HepG2 (cell line): Measurements from ENCODE around the gene AP3B1. TPM values are rescaled to one million over a fixed set of nuclear protein-coding genes. Genes with fewer than 3 reads are reported as not detected.

Experiments used
- ATAC-seq: fragments of 200-7000 bp; cut with Tn5 transposase; 3 replicates; pipeline ENCODE4 v1.9.1; 2020; ENCODE audit warnings: mild to moderate bottlenecking, moderate library complexity
- BruUV-seq: library from RNA; stranded (reverse); fragments of 400-500 nt; replicated peaks from 2 replicates; lab custom pipeline; 2021; lab: Mats Ljungman, UMichigan
- CTCF ChIA-PET: fragments of 300-600 bp; formaldehyde crosslinking; extraction: SDS; loops from one replicate; lab custom pipeline; 2021; ENCODE audit warnings: low total read pairs, inconsistent platforms, low intra/inter-chr PET ratio; lab: Yijun Ruan, JAX
- POLR2A ChIA-PET: fragments of 350-600 bp; sonication (Branson Sonifier 250); formaldehyde crosslinking; loops from one replicate; lab custom pipeline; 2020; ENCODE audit warnings: antibody characterized with exemption, inconsistent platforms; lab: Yijun Ruan, JAX
- DNase-seq: peaks from one replicate; pipeline ENCODE4 v3.0.0-alpha.2; 2015; ENCODE audit warnings: low spot score
- FAIRE-seq: peaks from 3 replicates; lab custom pipeline; 2011; peaks lifted over from hg19 to GRCh38; lab: Jason Lieb, UNC
- H2AFZ ChIP-seq: one replicate; pipeline ENCODE4 v1.6.1; 2011; ENCODE audit warnings: low read length, inconsistent platforms
- H3K27ac ChIP-seq: fragments of 300-600 bp; 3 replicates; pipeline ENCODE4 v1.8.0; 2011; ENCODE audit warnings: mixed run types, mild to moderate bottlenecking, mixed read lengths, low read length, inconsistent platforms; ENCODE audit not compliant: insufficient read depth; ENCODE audit errors: extremely low read length
- H3K27me3 ChIP-seq, 2 experiments: fragments of 200-600 bp in 1 of 2; 2 replicates in 1 of 2; 3 replicates in 1 of 2; pipeline versions ENCODE4 v1.6.0 to v1.8.0; 2011; ENCODE audit warnings: low read length in 2 of 2, mild to moderate bottlenecking in 2 of 2, moderate library complexity in 2 of 2, inconsistent platforms in 1 of 2; ENCODE audit not compliant: insufficient read depth in 2 of 2, control insufficient read depth in 1 of 2
- H3K36me3 ChIP-seq, 2 experiments: fragments of 200-600 bp in 1 of 2; replicated peaks in 1 of 2; 2 replicates in 1 of 2; 3 replicates in 1 of 2; pipeline versions ENCODE4 v1.5.1 to v1.8.0; 2011; ENCODE audit warnings: low read length in 2 of 2, inconsistent platforms in 1 of 2; ENCODE audit not compliant: insufficient read depth in 2 of 2, control insufficient read depth in 1 of 2
- H3K4me1 ChIP-seq: 2 replicates; pipeline ENCODE4 v1.5.1; 2012; ENCODE audit warnings: low read length, inconsistent platforms; ENCODE audit not compliant: insufficient read depth
- H3K4me2 ChIP-seq: 2 replicates; pipeline ENCODE4 v1.6.0; 2011; ENCODE audit warnings: low read depth, low read length, inconsistent platforms
- H3K4me3 ChIP-seq, 3 experiments: fragments of 200-600 bp in 1 of 3; sonication (generic), shearing (Covaris generic) in 1 of 3; replicated peaks in 1 of 3; 2 replicates each; pipeline ENCODE4 v1.5.1; 2011 to 2016; ENCODE audit warnings: low read length in 3 of 3, inconsistent platforms in 2 of 3, low read depth in 2 of 3, mild to moderate bottlenecking in 2 of 3, control low read depth in 1 of 3, mixed read lengths in 1 of 3; ENCODE audit not compliant: insufficient read depth in 1 of 3
- H3K79me2 ChIP-seq: one replicate; pipeline ENCODE4 v1.6.1; 2011; ENCODE audit warnings: low read length, inconsistent platforms; ENCODE audit not compliant: insufficient read depth
- H3K9ac ChIP-seq: 2 replicates; pipeline ENCODE4 v1.6.0; 2011; ENCODE audit warnings: mild to moderate bottlenecking, low read depth, low read length, inconsistent platforms; ENCODE audit not compliant: insufficient read depth
- H3K9me3 ChIP-seq: 2 replicates; pipeline ENCODE4 v1.5.1; 2012; ENCODE audit warnings: mild to moderate bottlenecking, low read length
- H4K20me1 ChIP-seq: 2 replicates; pipeline ENCODE4 v1.6.0; 2011; ENCODE audit warnings: inconsistent platforms, mild to moderate bottlenecking, low read length, moderate library complexity; ENCODE audit not compliant: insufficient read depth
- MED8 ChIP-seq: sonication (generic); formaldehyde crosslinking; IDR thresholded peaks from 2 replicates; pipeline ENCODE4 v1.8.1; 2023; ENCODE audit warnings: mild to moderate bottlenecking, missing genetic modification reagents; ENCODE audit not compliant: insufficient replicate concordance
- PAWR ChIP-seq: sonication (generic); formaldehyde crosslinking; IDR thresholded peaks from 2 replicates; pipeline ENCODE4 v1.4.0; 2020; ENCODE audit warnings: missing genetic modification reagents, mild to moderate bottlenecking, borderline replicate concordance
- RFX1 ChIP-seq: fragments of 450-650 bp; IDR thresholded peaks from 2 replicates; pipeline ENCODE4 v1.6.1; 2017
- TAF15 ChIP-seq: fragments of 200-400 bp; formaldehyde crosslinking; IDR thresholded peaks from one replicate; pipeline ENCODE4 v1.6.1; 2018; ENCODE audit warnings: mild to moderate bottlenecking, low read depth, low read length; ENCODE audit not compliant: poor library complexity, severe bottlenecking
- ZNF354B ChIP-seq: sonication (generic); formaldehyde crosslinking; IDR thresholded peaks from 2 replicates; pipeline ENCODE4 v1.8.0; 2022; ENCODE audit warnings: mild to moderate bottlenecking, missing genetic modification reagents
- ZNF577 ChIP-seq: sonication (generic); formaldehyde crosslinking; IDR thresholded peaks from 2 replicates; pipeline ENCODE4 v1.4.0; 2020; ENCODE audit warnings: mild to moderate bottlenecking, low read depth, missing genetic modification reagents, borderline replicate concordance
- ZNF878 ChIP-seq: sonication (generic); formaldehyde crosslinking; IDR thresholded peaks from 2 replicates; pipeline ENCODE4 v1.8.1; 2023; ENCODE audit warnings: mild to moderate bottlenecking, missing genetic modification reagents, moderate library complexity
- WGBS: methylation state at CpG from one replicate; pipeline ENCODE4 v1.1.6; 2017; ENCODE audit warnings: low lambda C conversion rate; 5-methylcytosine and 5-hydroxymethylcytosine counted together
- in situ Hi-C: cut with HindIII; loops from 2 replicates; pipeline ENCODE4 v1.10.0; 2017; ENCODE audit warnings: low pct_unique_long_range_greater_than_20kb; ENCODE audit not compliant: extremely low pct_ligation_motif_present
- intact Hi-C: fragments of 100-400 bp; cut with micrococcal nuclease; formaldehyde crosslinking; loops from one replicate; pipeline ENCODE4 v1.10.0; 2022; ENCODE audit not compliant: unreplicated experiment
- polyA plus RNA-seq, 8 experiments: library from polyadenylated mRNA; depleted of rRNA in 3 of 8; stranded (reverse) in 7 of 8; unstranded in 1 of 8; fragments of >200 nt; fragmentation: Illumina TruSeq in 4 of 8; extraction: Trizol in 4 of 8; gene quantifications; 2 replicates each; pipeline versions ENCODE4 v1.2.1 to v1.2.3, GENCODE V29; 2011 to 2016; ENCODE audit warnings: low read depth in 4 of 8, missing spikeins in 1 of 8, mixed read lengths in 1 of 8; ENCODE audit not compliant: insufficient read depth in 1 of 8
- total RNA-seq, 5 experiments: library from RNA; depleted of rRNA; stranded (reverse); fragments of >200 nt; fragmentation: Illumina TruSeq; extraction: Trizol; gene quantifications; 2 replicates each; pipeline ENCODE4 v1.2.3, GENCODE V29; 2016; ENCODE audit warnings: low read depth in 1 of 5
- TF ChIP-seq, protein P1 (sequence below): sonication (generic); formaldehyde crosslinking; IDR thresholded peaks from 2 replicates; pipeline ENCODE4 v1.4.0; 2020; ENCODE audit warnings: missing genetic modification reagents
- TF ChIP-seq, protein P2 (sequence below): sonication (generic); formaldehyde crosslinking; conservative IDR thresholded peaks from 2 replicates; pipeline ENCODE4 v1.4.0; 2020; ENCODE audit warnings: missing genetic modification reagents
- TF ChIP-seq, protein P3 (sequence below): sonication (generic); formaldehyde crosslinking; IDR thresholded peaks from 2 replicates; pipeline ENCODE4 v1.9.0; 2021; ENCODE audit warnings: mild to moderate bottlenecking, missing genetic modification reagents

Gene AP3B1
- total and polyA plus RNA-seq, 2 of the 13 experiments (the other 11 are each of a cell fraction or from before 2014, with no cell fraction given), result 37.7 to 51.2 TPM

DNA sequence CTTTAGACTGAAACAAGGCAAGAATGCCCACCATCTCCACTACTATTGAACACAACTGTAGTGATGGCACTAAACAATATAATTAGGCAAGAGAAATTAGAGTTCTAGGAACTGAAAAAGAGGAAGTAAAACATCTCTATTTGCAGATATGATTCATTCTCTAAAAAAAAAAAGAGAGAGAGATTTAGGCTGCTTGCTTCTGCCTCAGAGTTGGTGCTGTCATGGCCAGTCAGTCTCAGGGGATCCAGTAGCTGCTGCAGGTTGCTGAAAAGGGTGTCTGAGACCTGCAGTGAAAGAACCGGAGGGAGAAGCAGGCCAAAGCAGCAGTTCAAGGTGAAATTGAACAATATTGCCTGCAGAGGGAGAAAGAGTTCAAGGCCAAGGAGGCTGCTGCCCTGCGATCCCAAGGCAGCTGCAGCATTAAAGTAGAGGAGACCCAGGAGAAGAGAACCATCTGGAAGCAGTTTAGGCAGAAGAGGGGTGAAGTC is 72.5 kb downstream of the AP3B1 start:
- no TSS peak for BruUV-seq
- FAIRE-seq (no peak), DNase-seq (no peak), ATAC-seq (no peak)
- Histone ChIP-seq H3K79me2 (no peaks in the 10 kb centered on the region), H3K4me2 (no peak overlapping the region), H3K27me3 (no peaks in the 10 kb centered on the region), H4K20me1 (no peaks in the 10 kb centered on the region), H3K4me3 (no peak overlapping the region), H2AFZ (no peak overlapping the region), H3K27ac (no peak overlapping the region), H3K9ac (no peak overlapping the region), H3K36me3 (peaks cover 4 to 28% of the 10 kb centered on the region in 2 experiments; a peak in 3 of 5 replicates), H3K4me1 (no peaks in the 10 kb centered on the region), H3K9me3 (peaks cover 6% of the 10 kb centered on the region; the same call in 1 of the 2 replicates)
- WGBS, result 85% methylated on average over 2 of the region's 2 CpGs
- in situ Hi-C loops (no loop called here), intact Hi-C loops (no loop called here)
- CTCF ChIA-PET, result no interaction called here
- POLR2A ChIA-PET, result no interaction called here
- TF ChIP-seq, protein P1, sequence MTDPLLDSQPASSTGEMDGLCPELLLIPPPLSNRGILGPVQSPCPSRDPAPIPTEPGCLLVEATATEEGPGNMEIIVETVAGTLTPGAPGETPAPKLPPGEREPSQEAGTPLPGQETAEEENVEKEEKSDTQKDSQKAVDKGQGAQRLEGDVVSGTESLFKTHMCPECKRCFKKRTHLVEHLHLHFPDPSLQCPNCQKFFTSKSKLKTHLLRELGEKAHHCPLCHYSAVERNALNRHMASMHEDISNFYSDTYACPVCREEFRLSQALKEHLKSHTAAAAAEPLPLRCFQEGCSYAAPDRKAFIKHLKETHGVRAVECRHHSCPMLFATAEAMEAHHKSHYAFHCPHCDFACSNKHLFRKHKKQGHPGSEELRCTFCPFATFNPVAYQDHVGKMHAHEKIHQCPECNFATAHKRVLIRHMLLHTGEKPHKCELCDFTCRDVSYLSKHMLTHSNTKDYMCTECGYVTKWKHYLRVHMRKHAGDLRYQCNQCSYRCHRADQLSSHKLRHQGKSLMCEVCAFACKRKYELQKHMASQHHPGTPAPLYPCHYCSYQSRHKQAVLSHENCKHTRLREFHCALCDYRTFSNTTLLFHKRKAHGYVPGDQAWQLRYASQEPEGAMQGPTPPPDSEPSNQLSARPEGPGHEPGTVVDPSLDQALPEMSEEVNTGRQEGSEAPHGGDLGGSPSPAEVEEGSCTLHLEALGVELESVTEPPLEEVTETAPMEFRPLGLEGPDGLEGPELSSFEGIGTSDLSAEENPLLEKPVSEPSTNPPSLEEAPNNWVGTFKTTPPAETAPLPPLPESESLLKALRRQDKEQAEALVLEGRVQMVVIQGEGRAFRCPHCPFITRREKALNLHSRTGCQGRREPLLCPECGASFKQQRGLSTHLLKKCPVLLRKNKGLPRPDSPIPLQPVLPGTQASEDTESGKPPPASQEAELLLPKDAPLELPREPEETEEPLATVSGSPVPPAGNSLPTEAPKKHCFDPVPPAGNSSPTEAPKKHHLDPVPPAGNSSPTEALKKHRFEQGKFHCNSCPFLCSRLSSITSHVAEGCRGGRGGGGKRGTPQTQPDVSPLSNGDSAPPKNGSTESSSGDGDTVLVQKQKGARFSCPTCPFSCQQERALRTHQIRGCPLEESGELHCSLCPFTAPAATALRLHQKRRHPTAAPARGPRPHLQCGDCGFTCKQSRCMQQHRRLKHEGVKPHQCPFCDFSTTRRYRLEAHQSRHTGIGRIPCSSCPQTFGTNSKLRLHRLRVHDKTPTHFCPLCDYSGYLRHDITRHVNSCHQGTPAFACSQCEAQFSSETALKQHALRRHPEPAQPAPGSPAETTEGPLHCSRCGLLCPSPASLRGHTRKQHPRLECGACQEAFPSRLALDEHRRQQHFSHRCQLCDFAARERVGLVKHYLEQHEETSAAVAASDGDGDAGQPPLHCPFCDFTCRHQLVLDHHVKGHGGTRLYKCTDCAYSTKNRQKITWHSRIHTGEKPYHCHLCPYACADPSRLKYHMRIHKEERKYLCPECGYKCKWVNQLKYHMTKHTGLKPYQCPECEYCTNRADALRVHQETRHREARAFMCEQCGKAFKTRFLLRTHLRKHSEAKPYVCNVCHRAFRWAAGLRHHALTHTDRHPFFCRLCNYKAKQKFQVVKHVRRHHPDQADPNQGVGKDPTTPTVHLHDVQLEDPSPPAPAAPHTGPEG, result no peak
- no peak for TF ChIP-seq ZNF354B
- TF ChIP-seq TAF15, result no peak
- TF ChIP-seq RFX1, result no peak
- TF ChIP-seq, protein P2, sequence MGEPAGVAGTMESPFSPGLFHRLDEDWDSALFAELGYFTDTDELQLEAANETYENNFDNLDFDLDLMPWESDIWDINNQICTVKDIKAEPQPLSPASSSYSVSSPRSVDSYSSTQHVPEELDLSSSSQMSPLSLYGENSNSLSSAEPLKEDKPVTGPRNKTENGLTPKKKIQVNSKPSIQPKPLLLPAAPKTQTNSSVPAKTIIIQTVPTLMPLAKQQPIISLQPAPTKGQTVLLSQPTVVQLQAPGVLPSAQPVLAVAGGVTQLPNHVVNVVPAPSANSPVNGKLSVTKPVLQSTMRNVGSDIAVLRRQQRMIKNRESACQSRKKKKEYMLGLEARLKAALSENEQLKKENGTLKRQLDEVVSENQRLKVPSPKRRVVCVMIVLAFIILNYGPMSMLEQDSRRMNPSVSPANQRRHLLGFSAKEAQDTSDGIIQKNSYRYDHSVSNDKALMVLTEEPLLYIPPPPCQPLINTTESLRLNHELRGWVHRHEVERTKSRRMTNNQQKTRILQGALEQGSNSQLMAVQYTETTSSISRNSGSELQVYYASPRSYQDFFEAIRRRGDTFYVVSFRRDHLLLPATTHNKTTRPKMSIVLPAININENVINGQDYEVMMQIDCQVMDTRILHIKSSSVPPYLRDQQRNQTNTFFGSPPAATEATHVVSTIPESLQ (CRISPR knock-in tag), result no peak
- TF ChIP-seq, protein P3, sequence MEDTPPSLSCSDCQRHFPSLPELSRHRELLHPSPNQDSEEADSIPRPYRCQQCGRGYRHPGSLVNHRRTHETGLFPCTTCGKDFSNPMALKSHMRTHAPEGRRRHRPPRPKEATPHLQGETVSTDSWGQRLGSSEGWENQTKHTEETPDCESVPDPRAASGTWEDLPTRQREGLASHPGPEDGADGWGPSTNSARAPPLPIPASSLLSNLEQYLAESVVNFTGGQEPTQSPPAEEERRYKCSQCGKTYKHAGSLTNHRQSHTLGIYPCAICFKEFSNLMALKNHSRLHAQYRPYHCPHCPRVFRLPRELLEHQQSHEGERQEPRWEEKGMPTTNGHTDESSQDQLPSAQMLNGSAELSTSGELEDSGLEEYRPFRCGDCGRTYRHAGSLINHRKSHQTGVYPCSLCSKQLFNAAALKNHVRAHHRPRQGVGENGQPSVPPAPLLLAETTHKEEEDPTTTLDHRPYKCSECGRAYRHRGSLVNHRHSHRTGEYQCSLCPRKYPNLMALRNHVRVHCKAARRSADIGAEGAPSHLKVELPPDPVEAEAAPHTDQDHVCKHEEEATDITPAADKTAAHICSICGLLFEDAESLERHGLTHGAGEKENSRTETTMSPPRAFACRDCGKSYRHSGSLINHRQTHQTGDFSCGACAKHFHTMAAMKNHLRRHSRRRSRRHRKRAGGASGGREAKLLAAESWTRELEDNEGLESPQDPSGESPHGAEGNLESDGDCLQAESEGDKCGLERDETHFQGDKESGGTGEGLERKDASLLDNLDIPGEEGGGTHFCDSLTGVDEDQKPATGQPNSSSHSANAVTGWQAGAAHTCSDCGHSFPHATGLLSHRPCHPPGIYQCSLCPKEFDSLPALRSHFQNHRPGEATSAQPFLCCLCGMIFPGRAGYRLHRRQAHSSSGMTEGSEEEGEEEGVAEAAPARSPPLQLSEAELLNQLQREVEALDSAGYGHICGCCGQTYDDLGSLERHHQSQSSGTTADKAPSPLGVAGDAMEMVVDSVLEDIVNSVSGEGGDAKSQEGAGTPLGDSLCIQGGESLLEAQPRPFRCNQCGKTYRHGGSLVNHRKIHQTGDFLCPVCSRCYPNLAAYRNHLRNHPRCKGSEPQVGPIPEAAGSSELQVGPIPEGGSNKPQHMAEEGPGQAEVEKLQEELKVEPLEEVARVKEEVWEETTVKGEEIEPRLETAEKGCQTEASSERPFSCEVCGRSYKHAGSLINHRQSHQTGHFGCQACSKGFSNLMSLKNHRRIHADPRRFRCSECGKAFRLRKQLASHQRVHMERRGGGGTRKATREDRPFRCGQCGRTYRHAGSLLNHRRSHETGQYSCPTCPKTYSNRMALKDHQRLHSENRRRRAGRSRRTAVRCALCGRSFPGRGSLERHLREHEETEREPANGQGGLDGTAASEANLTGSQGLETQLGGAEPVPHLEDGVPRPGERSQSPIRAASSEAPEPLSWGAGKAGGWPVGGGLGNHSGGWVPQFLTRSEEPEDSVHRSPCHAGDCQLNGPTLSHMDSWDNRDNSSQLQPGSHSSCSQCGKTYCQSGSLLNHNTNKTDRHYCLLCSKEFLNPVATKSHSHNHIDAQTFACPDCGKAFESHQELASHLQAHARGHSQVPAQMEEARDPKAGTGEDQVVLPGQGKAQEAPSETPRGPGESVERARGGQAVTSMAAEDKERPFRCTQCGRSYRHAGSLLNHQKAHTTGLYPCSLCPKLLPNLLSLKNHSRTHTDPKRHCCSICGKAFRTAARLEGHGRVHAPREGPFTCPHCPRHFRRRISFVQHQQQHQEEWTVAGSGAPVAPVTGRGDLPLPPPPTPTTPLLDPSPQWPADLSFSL, result no peak
- no peak for TF ChIP-seq ZNF577 (CRISPR knock-in tag)
- no peak for TF ChIP-seq ZNF878
- TF ChIP-seq PAWR (CRISPR knock-in tag), result no peak
- TF ChIP-seq MED8 (CRISPR knock-in tag), result no peak
